Breast epithelium (tissue), 3 donors: ENCODE measurements around the gene ARMCX2.

ENCODE experiments used
- CTCF ChIP-seq, 3 donors: fragments of 450-650 bp; IDR thresholded peaks; one replicate each; pipeline ENCODE4 v1.5.1; 2016 to 2017; ENCODE audit warnings: antibody characterized with exemption in 3 of 3, mild to moderate bottlenecking in 3 of 3, moderate library complexity in 3 of 3
- POLR2A ChIP-seq: fragments of 450-650 bp; IDR thresholded peaks from one replicate; pipeline ENCODE4 v1.6.1; 2016; ENCODE audit warnings: antibody characterized with exemption, mild to moderate bottlenecking, moderate library complexity

GRCh38 chrX:101685923-101686322 lies 26.3 kb upstream of the ARMCX2 start:
- TF ChIP-seq CTCF (IDR thresholded peaks at IDR 0.05) (no peak), POLR2A (no peak)
